Activated T-cell treated with anti-CD3 and anti-CD28 coated beads for 24 hours (primary cell): Measurements from ENCODE around the gene NELFB.

Experiments
- DNase-seq: peaks from one replicate; pipeline ENCODE4 v3.0.0-alpha.2; 2020; ENCODE audit warnings: low read depth

Gene NELFB

DNA sequence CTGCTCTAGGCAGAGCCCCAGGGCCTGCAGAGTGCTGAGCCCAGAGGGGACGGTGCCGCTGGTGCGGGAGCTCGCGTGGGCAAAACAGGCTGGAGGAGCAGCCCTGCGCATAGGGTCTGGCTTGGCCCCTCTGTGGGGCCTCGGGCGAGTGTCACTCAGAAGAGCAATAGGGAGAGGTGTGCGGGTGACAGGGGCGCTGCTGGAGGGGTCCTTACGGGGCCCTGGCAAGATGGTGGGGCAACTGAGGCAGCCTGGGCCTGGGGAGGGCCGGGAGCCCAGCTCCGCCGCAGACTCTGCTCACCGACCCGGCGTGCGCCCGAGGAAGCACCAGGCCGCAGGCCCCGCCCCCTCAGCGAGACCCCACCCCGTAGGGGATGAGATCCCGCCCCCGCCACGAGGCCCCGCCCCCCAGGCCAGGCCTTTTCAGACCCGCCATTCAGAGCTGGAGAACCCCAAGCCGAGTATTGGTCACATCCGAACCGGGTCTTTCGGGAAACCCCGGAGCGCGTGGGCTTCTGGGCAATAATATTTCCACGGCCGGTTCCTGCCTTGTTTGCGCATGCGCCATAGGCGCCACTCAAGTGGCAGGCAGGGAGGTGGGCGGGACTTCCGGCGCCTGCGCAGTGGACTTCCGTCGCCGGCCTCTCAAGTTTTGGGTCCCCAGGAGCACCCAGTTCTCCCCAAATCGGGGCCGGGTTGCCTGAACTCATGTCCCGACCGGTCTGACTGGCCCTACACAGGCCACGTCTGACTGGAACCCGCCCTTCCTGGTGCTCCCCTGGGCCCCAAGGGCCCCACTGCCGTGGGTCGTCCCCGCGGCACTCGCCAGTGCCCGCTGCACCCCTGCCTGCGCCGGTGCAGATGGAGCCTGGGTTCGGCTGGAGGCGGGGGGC lies 31.8 kb upstream of the NELFB start:
- DNase-seq: peak; percentile 98

DNA sequence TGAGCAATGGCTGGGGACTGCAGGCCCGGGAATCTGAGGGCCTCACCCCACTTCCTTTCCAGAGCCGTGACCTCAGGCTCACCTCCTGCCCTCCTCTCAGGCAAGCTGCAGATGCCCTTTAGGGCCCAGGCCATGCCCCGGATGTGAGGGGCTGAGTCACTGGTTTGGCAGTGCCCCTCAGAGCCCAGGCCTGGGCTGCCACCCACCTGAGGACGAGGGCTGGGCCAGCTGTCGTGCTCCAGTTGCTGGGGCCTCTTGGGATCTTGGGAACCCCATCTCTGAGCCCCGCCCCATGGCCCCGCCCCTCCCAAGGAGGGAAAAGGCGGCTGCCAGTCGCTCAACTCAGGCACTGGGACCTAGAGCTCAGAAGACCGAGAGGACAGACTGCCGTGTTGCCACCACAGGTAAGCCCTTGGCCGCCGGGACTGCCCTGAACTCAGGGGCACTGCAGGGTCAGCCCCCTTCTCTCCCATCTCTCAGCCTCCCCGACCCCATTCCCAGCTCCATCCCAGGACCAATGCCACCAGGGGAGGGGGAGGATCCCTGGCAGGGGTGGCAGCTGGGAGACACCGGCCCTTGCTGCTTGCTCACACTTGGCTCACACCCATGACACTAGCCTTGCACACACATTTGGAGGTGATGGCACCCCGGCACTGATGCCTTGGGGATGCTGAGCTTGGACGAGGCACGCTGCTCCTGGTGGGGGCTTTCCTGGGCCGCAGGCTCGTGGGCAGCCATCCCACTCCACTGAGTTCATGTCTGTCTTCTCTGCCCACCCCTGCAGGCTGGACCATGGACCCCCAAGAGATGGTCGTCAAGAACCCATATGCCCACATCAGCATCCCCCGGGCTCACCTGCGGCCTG lies 30.1 kb upstream of the NELFB start, which contains the start of gene CYSRT1:
CYSRT1 (plus strand) TSS at position 345 of the 865 bp plus-strand sequence; CDS start at position 793, 448 bp downstream.
- no peak for DNase-seq

- no peak for DNase-seq
These were observed 29.3 kb upstream of the NELFB start for GRCh38 chr9:137225699-137226331.

DNA sequence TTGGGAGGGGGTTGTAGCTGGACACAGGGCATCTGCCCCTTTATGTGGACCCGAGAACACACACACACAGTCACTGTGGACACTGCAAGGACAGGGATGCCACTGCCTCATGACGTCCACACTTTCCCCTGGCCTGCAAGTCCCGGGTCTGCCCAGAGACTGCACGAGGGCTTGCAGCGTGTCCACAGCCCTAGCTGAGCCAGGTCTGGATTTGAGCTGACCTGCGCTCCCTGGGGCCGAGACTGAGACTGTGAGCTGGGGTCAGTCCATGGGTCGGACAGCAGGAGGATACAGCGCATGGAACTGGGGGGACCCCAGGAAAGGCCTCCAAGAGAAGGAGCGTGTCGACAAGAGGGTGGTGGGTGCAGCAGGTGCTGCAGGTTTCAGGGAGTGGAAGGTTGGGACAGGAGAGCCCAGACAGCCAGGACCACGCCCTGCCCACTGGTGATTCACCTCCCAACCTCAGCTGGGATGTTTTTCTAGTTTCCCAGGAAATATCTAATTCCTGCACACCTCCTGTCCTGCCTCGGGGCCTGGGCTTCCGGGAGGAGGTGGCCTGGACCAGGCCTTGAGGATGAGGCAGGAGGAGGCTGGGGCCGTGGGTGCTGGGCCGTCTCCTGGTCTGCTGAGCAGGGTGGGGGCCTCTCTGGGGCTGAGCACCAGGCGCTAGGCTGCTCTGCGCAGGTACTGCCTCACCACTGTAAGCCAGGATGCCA lies 28.6 kb upstream of the NELFB start:
- no peak for DNase-seq

DNA sequence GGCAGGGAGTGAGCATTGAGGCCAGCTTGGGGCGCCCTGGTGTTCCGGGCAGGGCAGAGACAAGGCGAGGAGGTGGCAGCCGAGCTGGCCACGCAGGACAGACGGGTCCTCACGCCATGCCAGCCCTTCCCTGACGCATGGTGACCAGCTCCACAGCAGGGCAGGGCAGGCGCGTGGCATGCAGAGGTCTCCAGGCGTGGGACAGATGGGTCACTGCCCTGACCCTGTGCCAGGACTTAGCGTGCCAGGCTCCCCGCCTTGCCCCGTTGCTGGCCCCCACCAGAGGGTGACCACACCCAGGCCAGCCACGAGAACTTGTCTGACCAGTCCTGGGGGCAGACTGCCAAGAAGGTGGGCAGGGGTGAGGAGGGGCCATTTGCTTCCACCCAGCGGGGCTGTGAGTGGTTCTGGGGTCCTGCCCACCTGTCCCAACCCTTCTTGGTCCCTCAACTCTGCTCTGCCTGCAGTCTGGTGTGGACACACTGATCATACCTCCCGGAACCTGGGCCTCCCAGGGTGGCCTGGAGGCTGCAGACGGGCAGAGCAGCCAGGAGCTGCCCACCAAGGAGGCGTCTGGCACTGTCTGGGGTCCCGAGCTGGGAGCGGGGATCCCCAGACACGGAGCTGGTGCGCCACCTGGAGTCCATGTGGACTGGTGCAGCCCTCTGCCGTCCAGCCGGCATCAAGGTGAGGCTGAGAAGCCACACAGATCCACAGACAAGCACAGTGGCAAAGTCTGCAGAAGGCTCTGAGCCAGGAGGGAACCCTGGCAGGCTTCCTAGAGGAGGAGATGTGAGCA lies 27.9 kb upstream of the NELFB start, which contains the start of gene RNF224:
RNF224 (plus strand) TSS at position 449 of the 799 bp plus-strand sequence. CDS start 834 bp downstream, outside the sequence.
- peak; percentile 77 for DNase-seq

DNA sequence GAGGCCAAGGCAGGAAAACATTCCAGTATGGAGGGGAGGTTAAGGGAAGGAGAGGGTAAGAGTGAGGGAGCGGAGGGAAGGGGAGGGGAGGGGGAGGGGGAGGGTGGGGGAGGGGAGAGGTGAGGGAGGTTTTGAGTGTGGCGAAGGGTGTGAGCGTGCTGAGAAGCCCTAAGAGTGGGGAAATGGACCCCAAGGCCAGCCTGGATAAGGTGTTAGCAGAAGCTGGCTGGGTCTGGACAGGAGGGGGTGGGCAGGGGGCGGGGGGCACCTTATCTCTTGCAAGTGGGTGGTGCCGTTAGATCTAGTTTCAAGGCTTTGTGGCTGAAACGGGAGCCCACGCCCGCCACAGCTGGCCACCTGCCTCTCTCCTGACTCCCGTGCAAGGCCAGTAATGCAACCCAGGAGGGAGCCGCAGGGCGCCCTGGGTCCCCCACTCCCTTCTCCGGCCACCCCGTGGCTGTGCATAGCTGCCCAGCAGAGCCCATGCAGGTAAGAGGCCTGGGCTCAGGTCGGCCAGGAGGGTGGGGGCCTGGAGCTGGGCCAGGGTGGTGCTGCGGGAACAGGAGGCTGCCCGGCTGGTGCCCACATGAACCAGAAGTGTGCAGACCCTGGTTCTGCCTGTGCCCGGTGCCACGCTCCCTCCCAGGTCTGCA lies 27.1 kb upstream of the NELFB start:
- no peak for DNase-seq

GRCh38 chr9:137228506-137228967 lies 26.6 kb upstream of the NELFB start:
- no peak for DNase-seq

DNA sequence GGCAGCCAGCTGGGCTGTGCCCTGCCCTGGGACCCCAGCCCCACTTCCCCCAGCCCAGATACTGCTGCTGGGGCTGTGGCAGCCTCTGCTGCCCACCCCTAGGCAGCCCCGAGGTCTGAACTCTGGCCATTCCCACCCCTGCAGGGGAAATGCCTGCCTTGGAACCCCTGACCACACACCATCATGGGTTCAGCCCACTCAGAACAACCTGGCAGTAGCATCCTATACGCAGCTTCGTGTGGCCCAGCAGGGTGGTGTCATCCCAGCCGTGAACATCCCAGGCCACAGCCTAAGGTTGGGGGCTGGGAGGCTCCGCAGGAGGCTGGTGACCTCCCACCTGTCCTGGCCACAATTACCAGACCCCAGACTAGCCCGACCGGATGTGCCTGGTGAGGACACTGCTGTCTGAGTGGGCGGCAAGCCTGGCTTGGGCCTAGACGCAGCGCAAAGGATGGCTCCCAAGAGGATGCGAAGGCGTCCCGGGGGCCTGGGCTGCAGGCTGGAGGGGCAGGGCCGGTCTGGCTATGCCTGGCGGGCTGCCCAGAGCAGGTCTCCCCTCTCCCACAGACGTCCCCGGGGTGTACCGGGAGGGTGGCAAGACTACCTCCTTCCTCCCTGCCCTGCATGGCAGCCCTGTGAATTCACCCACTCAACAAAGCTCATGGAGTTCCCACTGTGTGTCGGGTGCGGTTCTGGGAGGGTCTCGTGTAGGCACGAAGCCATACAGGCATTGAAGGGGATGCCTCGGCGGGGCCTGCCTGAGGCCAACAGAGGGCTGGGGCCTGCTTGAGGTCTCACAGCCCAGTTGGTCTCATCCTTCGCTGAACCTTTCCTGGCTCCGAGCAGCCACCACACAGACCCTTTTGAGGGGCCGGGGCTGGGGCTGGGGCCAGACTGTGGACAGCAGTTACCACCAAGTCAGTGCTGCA lies 25.9 kb upstream of the NELFB start:
- no peak for DNase-seq

GRCh38 chr9:137229903-137230704 lies 25.0 kb upstream of the NELFB start:
- DNase-seq: no peak

GRCh38 chr9:137230705-137231371 lies 24.3 kb upstream of the NELFB start, which contains the start of gene SLC34A3:
SLC34A3 (plus strand) TSS chr9:137230901; CDS start chr9:137231703, 802 bp downstream.
- no peak for DNase-seq

DNA sequence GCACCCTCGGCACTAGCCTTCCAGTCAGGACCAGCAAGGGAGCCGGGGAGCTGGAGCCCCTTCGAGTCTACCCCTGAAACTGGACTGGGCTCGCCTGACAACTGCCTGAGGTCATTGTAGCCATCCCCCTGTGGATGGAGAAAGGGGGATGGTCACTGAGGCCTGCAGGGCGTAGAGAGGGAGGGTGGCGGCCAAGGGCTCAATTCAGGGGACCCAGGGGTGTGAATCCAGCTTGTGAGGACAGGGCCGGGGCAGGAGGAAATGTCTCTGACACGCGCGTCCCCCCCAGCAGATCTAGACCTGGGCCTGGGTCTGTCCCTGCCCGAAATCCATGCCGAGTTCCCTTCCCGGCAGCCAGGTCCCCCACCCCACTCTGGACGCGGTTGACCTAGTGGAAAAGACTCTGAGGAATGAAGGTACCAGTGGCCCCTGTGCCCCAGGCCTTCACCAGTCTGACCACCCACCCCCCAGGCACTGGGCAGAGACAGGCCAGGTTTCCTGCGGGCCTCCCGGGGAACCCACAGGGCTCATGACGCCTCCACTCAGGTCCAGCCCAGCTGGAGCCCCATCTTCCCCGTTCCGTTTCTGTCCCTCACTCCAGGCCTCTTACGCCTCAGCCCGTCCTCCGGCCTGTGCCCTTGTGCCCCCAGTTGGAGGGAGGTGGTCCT lies 23.6 kb upstream of the NELFB start:
- DNase-seq: no peak

GRCh38 chr9:137232101-137232500 lies 23.0 kb upstream of the NELFB start:
- no peak for DNase-seq

GRCh38 chr9:137232510-137232909 lies 22.6 kb upstream of the NELFB start:
- no peak for DNase-seq

GRCh38 chr9:137233143-137233980 lies 21.8 kb upstream of the NELFB start:
- DNase-seq: no peak

GRCh38 chr9:137234055-137234697 lies 21.0 kb upstream of the NELFB start:
- no peak for DNase-seq
